ENCODE data around the gene BORCS8. TPM values are rescaled to one million over a fixed set of nuclear protein-coding genes. Genes with fewer than 3 reads are reported as not detected.

The BORCS8 gene
- total and polyA plus RNA-seq, 2 of the 13 experiments (the other 11 are each of a cell fraction or from before 2014, with no cell fraction given): 9.6 to 13.3 TPM

- TF ChIP-seq, protein P1, sequence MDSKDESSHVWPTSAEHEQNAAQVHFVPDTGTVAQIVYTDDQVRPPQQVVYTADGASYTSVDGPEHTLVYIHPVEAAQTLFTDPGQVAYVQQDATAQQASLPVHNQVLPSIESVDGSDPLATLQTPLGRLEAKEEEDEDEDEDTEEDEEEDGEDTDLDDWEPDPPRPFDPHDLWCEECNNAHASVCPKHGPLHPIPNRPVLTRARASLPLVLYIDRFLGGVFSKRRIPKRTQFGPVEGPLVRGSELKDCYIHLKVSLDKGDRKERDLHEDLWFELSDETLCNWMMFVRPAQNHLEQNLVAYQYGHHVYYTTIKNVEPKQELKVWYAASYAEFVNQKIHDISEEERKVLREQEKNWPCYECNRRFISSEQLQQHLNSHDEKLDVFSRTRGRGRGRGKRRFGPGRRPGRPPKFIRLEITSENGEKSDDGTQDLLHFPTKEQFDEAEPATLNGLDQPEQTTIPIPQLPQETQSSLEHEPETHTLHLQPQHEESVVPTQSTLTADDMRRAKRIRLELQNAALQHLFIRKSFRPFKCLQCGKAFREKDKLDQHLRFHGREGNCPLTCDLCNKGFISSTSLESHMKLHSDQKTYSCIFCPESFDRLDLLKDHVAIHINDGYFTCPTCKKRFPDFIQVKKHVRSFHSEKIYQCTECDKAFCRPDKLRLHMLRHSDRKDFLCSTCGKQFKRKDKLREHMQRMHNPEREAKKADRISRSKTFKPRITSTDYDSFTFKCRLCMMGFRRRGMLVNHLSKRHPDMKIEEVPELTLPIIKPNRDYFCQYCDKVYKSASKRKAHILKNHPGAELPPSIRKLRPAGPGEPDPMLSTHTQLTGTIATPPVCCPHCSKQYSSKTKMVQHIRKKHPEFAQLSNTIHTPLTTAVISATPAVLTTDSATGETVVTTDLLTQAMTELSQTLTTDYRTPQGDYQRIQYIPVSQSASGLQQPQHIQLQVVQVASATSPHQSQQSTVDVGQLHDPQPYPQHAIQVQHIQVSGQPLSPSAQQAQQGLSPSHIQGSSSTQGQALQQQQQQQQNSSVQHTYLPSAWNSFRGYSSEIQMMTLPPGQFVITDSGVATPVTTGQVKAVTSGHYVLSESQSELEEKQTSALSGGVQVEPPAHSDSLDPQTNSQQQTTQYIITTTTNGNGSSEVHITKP (CRISPR knock-in tag; IDR thresholded peaks at IDR 0.05; ENCODE audit: low read depth): no peak
- peak; percentile 26 for TF ChIP-seq RBM39 (IDR thresholded peaks at IDR 0.05; ENCODE audit: low read depth, low read length, poor library complexity, severe bottlenecking)
- no peak for TF ChIP-seq LCORL (IDR thresholded peaks at IDR 0.05)
- 0 out of 2 replicates have a peak, but pooled peaks have one; percentile 13 for TF ChIP-seq LCORL (CRISPR knock-in tag; IDR thresholded peaks at IDR 0.05)
- no peak for TF ChIP-seq ZNF709 (CRISPR knock-in tag; IDR thresholded peaks at IDR 0.05)
- 0 out of 2 replicates have a peak, but pooled peaks have one; percentile 10 for TF ChIP-seq KLF12 (CRISPR knock-in tag; IDR thresholded peaks at IDR 0.05; ENCODE audit: borderline replicate concordance)
- TF ChIP-seq ZNF772 (CRISPR knock-in tag; IDR thresholded peaks at IDR 0.05): peak; percentile 10; the same call in 1 of the 2 replicates
- TF ChIP-seq ZSCAN31 (CRISPR knock-in tag; IDR thresholded peaks at IDR 0.05; ENCODE audit: low read depth): 0 out of 2 replicates have a peak, but pooled peaks have one; percentile 45
- no peak for TF ChIP-seq NCOA2 (CRISPR knock-in tag; IDR thresholded peaks at IDR 0.05)
- TF ChIP-seq, protein P2, sequence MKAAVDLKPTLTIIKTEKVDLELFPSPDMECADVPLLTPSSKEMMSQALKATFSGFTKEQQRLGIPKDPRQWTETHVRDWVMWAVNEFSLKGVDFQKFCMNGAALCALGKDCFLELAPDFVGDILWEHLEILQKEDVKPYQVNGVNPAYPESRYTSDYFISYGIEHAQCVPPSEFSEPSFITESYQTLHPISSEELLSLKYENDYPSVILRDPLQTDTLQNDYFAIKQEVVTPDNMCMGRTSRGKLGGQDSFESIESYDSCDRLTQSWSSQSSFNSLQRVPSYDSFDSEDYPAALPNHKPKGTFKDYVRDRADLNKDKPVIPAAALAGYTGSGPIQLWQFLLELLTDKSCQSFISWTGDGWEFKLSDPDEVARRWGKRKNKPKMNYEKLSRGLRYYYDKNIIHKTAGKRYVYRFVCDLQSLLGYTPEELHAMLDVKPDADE (CRISPR knock-in tag; IDR thresholded peaks at IDR 0.05): 0 out of 2 replicates have a peak, but pooled peaks have one; percentile 8
These were observed 54.3 kb downstream of the BORCS8 start (continued) for GRCh38 chr19:19137556-19138108.
